Adipocyte (in vitro differentiated cells): ENCODE data around the gene CENPS.
"Not testable (repeated sequence)": the region's sequence is repeated elsewhere in the genome, so short reads cannot be mapped to it uniquely, and the experiment has no call there.

Experiments
- DNase-seq: peaks from one replicate; pipeline ENCODE4 v3.0.0-alpha.2; 2015; ENCODE audit warnings: low read depth
- H3K27me3 ChIP-seq: replicated peaks from 2 replicates; pipeline ENCODE4 v1.7.0; 2013; ENCODE audit warnings: mild to moderate bottlenecking, low read length, moderate library complexity; ENCODE audit not compliant: control insufficient read depth, insufficient read depth
- H3K36me3 ChIP-seq: 2 replicates; pipeline ENCODE4 v1.7.0; 2013; ENCODE audit warnings: low read length, mild to moderate bottlenecking, moderate library complexity; ENCODE audit not compliant: control insufficient read depth, insufficient read depth, severe bottlenecking
- H3K4me1 ChIP-seq: 2 replicates; pipeline ENCODE4 v1.7.0; 2013; ENCODE audit warnings: mild to moderate bottlenecking, low read length, moderate library complexity; ENCODE audit not compliant: control insufficient read depth, insufficient read depth
- H3K4me3 ChIP-seq: 2 replicates; pipeline ENCODE4 v1.7.0; 2013; ENCODE audit warnings: mild to moderate bottlenecking, low read length, moderate library complexity
- H3K9ac ChIP-seq: 2 replicates; pipeline ENCODE4 v1.7.0; 2013; ENCODE audit warnings: mild to moderate bottlenecking, low read length, moderate library complexity
- H3K9me3 ChIP-seq: 2 replicates; pipeline ENCODE4 v1.7.0; 2013; ENCODE audit warnings: mild to moderate bottlenecking, low read length, moderate library complexity; ENCODE audit not compliant: control insufficient read depth

The CENPS gene

DNA sequence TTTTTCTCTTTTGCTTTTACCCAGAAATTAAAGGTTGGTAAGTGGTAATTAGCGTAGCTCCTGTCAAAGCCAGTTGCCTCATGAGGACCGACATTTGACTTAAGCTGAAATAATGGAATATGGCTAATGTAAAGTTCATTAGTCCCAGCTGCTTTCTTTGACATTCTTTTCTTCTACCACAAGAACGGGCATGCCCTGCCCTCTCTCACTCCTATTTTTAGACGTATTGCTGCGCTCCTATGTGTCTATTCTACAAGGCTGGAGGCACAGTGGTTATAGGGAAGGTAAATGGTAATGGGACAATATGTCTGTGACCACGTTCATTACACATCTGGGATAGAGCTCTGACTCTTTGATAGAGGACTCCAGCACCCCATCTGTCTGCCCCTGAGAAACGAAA lies 26.4 kb downstream of the CENPS start:
- no peak for DNase-seq
- Histone ChIP-seq H3K36me3 (peaks cover 7% of the 10 kb centered on the region), H3K4me1 (peaks cover 13% of the 10 kb centered on the region), H3K27me3 (no peaks in the 10 kb centered on the region), H3K9me3 (no peaks in the 10 kb centered on the region), H3K9ac (no peak overlapping the region), H3K4me3 (no peak overlapping the region)

DNA sequence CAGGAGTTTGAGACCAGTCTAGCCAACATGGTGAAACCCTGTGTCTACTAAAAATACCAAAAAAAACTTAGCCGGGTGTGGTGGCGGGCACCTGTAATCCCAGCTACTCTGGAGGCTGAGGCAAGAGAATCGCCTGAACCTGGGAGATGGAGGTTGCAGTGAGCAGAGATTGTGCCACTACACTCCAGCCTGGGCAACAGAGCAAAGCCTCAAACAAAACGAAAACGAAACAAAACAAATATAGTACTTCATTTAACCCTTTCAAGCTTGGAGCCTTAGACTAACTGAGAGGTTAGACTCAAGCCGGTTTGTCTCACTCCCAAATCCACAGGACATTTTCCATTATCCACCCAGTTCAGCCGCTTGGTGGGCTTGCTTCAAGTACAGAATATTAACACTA lies 27.2 kb downstream of the CENPS start:
- Histone ChIP-seq H3K4me1 (peaks cover 11% of the 10 kb centered on the region), H3K36me3 (peaks cover 10% of the 10 kb centered on the region)
- not testable (repeated sequence) for H3K27me3 ChIP-seq, H3K9ac ChIP-seq, DNase-seq, H3K9me3 ChIP-seq, H3K4me3 ChIP-seq

DNA sequence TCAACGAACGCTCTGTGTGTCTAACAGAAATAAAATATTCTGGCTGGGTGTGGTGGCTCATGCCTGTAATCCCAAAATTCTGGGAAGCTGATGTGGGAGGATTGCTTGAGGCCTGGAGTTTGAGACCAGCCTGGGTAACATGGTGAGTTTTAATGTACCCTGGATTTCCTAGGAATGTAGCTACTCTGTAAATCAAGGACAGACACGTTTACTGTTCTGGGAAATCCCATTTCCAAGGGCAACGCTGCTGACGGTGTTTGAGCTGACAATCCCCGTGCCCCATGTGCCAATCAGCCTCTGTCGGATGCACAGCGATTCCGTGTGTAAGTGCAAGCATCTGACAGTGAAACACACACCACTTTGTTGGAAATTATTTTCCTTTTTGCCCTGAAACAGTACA lies 27.6 kb downstream of the CENPS start:
- Histone ChIP-seq H3K9me3 (no peaks in the 10 kb centered on the region), H3K36me3 (peaks cover 14% of the 10 kb centered on the region), H3K9ac (no peak overlapping the region), H3K27me3 (no peaks in the 10 kb centered on the region), H3K4me3 (no peak overlapping the region), H3K4me1 (peaks cover 11% of the 10 kb centered on the region)
- DNase-seq: no peak

- Histone ChIP-seq H3K9ac (no peak overlapping the region), H3K4me1 (peaks cover 11% of the 10 kb centered on the region)
- DNase-seq: peak; percentile 72
These were observed 29.0 kb downstream of the CENPS start for GRCh38 chr1:10459184-10459583.

GRCh38 chr1:10467078-10467477 lies 36.8 kb downstream of the CENPS start:
- H3K4me3 ChIP-seq: no peak overlapping the region
- H3K4me1 ChIP-seq: peaks cover 8% of the 10 kb centered on the region
- peaks cover 57% of the 10 kb centered on the region for H3K36me3 ChIP-seq
- H3K27me3 ChIP-seq: no peaks in the 10 kb centered on the region
- DNase-seq: no peak
- no peaks in the 10 kb centered on the region for H3K9me3 ChIP-seq
- no peak overlapping the region for H3K9ac ChIP-seq

More at GRCh38 chr1:10459184-10459583, 29.0 kb downstream of the CENPS start:
- no peak overlapping the region for H3K4me3 ChIP-seq
- no peaks in the 10 kb centered on the region for H3K27me3 ChIP-seq
- H3K9me3 ChIP-seq: no peaks in the 10 kb centered on the region
- peaks cover 21% of the 10 kb centered on the region for H3K36me3 ChIP-seq

GRCh38 chr1:10470043-10470442 lies 39.8 kb downstream of the CENPS start:
- Histone ChIP-seq H3K9ac (no peak overlapping the region), H3K4me1 (peaks cover 13% of the 10 kb centered on the region), H3K4me3 (no peak overlapping the region), H3K9me3 (no peaks in the 10 kb centered on the region), H3K27me3 (no peaks in the 10 kb centered on the region), H3K36me3 (peaks cover 35% of the 10 kb centered on the region)
- no peak for DNase-seq

DNA sequence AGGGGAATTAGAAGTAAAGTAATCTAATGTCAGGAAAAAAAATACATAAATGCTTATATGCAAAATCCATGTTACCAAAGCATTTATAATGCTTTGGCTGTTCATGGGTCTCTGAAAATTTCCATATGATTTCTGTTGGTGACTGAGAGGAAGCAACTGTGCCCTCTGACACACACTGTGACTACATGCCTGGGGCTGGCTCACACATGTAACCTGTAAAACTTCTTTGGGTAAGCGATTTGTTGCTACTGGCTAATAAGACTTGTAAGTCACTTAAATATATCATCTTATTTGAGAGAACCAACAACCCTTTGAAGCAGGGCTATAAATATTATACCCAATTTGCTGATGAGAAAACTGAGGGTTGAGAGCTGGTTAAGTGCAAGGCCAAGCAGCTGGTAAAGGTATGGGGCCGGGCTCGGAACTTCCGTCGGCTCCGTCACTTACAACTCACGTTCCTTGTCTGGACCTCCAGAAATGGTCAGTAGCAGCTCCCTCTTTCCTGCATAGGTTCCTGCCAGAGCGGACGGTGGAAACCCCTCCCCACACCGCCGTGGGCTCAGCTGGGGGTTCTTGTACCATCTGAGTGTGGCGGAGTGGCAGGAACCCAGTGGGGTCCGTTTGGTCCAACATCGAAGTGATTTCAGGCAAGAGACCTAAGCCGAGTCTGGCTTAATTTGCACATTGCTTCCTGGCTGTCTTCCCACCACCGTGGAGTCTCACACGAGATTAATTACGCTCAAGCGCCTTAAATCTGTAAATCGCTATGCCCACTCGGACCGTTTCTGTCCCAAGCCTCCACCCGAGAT lies 41.4 kb downstream of the CENPS start:
- no peaks in the 10 kb centered on the region for H3K9me3 ChIP-seq
- no peak for DNase-seq

DNA sequence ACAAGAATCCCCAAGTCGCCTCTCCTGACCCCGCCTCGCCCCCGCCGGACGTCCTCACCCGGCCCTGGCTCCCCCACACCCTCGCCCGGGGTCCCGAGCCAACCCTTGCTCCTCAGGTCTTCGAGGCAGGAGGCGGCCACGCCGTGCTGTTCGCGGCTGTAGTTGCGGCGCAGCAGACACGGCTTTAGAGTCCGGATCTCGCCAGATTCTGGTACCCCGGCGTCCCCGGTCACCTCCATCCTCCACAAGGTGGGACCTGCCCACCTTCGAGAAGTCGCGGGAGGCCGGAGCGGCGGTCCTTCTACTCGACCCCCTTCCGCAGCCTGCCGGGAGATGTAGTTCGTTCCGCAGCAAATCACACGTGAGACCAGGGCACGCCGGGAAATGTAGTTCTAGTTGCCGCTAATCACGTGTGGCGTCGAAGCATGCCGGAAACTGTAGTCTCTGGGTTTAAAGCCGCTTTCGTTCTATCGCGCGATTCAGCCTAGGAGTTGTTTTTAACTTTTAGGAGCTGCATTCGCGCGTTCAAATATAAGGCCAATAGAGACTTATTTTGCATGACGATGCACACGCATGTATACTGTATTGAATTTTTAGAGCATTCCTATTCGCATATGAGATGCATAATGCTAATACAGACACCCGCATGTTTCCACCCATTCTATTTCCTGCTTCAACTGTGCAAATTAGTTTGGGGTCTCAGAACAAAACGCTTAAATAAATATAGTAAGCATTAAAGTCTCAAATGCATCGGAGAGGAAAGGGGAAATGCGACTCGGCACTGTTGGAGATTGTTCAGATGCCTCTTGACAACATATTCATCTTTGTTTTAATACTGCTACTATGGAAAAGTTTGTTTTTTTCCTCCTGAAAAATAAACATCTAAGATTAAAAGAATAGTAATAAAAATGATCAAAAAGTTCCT lies 42.2 kb downstream of the CENPS start, which contains the start of gene DFFA:
TSS of gene DFFA (minus strand) at position 310 of the 925 bp plus-strand sequence. CDS start at position 239, 71 bp downstream.
- peaks cover 18% of the 10 kb centered on the region for H3K36me3 ChIP-seq
- H3K4me1 ChIP-seq: peaks cover 28% of the 10 kb centered on the region
- H3K9me3 ChIP-seq: no peaks in the 10 kb centered on the region

More for the DNA sequence above, 41.4 kb downstream of the CENPS start:
- Histone ChIP-seq H3K9ac (peak overlapping the region; percentile 88), H3K27me3 (no peaks in the 10 kb centered on the region), H3K36me3 (peaks cover 22% of the 10 kb centered on the region), H3K4me3 (peak overlapping the region; percentile 91), H3K4me1 (peaks cover 24% of the 10 kb centered on the region)

GRCh38 chr1:10473145-10473765 lies 43.0 kb downstream of the CENPS start:
- H3K36me3 ChIP-seq: peaks cover 10% of the 10 kb centered on the region
- H3K4me1 ChIP-seq: peaks cover 29% of the 10 kb centered on the region
- peak overlapping the region; percentile 91 for H3K4me3 ChIP-seq
- H3K9ac ChIP-seq: peak overlapping the region; percentile 88
- no peak for DNase-seq
- no peaks in the 10 kb centered on the region for H3K27me3 ChIP-seq
- H3K9me3 ChIP-seq: no peaks in the 10 kb centered on the region

More for the DNA sequence above, 42.2 kb downstream of the CENPS start, which contains the start of gene DFFA:
- peak; percentile 98 for DNase-seq
- Histone ChIP-seq H3K27me3 (no peaks in the 10 kb centered on the region), H3K4me3 (peak within 1 kb of the TSS; percentile 91), H3K9ac (peak within 1 kb of the TSS; percentile 88)

DNA sequence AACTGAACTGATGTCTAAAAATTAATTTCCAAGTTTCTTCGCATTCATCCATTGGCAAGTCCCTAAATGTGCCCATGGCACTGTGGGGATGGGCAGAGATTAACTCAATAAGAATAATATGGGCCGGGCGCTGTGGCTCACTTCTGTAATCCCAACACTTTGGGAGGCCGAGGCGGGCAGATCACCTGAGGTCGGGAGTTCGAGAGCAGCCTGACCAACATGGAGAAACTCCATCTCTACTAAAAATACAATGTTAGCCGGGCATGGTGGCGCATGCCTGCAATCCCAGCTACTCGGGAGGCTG lies 44.0 kb downstream of the CENPS start:
- not testable (repeated sequence) for H3K36me3 ChIP-seq, H3K9me3 ChIP-seq, H3K27me3 ChIP-seq, DNase-seq
- H3K9ac ChIP-seq: peak overlapping the region; percentile 91
- H3K4me1 ChIP-seq: peaks cover 29% of the 10 kb centered on the region
- peak overlapping the region; percentile 98 for H3K4me3 ChIP-seq
